Measurements from ENCODE around the gene ARID3A.

Gene ARID3A

DNA sequence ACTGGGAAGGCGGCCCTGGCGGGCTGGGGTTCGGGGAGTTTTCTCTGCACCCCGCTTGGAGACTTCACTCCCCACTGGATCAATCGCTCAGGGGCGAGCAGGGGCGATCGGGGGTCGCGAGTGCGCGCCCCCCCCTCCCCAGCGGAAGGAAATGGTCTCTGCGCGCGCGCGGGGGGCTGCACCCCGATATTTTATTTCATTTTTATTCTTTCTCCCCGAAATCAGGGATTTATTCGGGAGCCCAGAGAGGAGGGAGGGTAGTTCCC lies 421 bp downstream of the ARID3A start:
- TF ChIP-seq, protein P1, sequence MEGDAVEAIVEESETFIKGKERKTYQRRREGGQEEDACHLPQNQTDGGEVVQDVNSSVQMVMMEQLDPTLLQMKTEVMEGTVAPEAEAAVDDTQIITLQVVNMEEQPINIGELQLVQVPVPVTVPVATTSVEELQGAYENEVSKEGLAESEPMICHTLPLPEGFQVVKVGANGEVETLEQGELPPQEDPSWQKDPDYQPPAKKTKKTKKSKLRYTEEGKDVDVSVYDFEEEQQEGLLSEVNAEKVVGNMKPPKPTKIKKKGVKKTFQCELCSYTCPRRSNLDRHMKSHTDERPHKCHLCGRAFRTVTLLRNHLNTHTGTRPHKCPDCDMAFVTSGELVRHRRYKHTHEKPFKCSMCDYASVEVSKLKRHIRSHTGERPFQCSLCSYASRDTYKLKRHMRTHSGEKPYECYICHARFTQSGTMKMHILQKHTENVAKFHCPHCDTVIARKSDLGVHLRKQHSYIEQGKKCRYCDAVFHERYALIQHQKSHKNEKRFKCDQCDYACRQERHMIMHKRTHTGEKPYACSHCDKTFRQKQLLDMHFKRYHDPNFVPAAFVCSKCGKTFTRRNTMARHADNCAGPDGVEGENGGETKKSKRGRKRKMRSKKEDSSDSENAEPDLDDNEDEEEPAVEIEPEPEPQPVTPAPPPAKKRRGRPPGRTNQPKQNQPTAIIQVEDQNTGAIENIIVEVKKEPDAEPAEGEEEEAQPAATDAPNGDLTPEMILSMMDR (IDR thresholded peaks at IDR 0.05; ENCODE audit: insufficient read depth, low read length, poor library complexity, severe bottlenecking), result no peak
- TF ChIP-seq EZH2phosphoT487 (conservative IDR thresholded peaks at IDR 0.05; ENCODE audit: low read length), result no peak
- Histone ChIP-seq H3K4me3 (ENCODE audit: insufficient read depth, low read length, poor library complexity, severe bottlenecking) (peak overlapping the region; percentile 61), H3K9ac (ENCODE audit: low read length) (peak overlapping the region; percentile 27; the same call in 1 of the 2 replicates), H3F3A (ENCODE audit: insufficient read depth) (no peaks in the 10 kb centered on the region), H2AFZ (ENCODE audit: low read depth, low read length, severe bottlenecking) (no peak overlapping the region), H3K27ac (ENCODE audit: low read depth, low read length) (no peak overlapping the region), H3K9me3 (ENCODE audit: insufficient read depth, low read length) (no peaks in the 10 kb centered on the region), H3K79me2 (ENCODE audit: insufficient read depth, low read length) (no peaks in the 10 kb centered on the region), H3K9me2 (replicated peaks; ENCODE audit: insufficient read depth, low read length) (no peaks in the 10 kb centered on the region), H3K27me3 (ENCODE audit: low read length) (no peaks in the 10 kb centered on the region), H3K36me3 (ENCODE audit: low read length) (no peaks in the 10 kb centered on the region), H3K4me2 (ENCODE audit: low read depth, low read length, poor library complexity, severe bottlenecking) (peak overlapping the region; percentile 94), H4K20me1 (ENCODE audit: low read depth, low read length) (no peaks in the 10 kb centered on the region)

DNA sequence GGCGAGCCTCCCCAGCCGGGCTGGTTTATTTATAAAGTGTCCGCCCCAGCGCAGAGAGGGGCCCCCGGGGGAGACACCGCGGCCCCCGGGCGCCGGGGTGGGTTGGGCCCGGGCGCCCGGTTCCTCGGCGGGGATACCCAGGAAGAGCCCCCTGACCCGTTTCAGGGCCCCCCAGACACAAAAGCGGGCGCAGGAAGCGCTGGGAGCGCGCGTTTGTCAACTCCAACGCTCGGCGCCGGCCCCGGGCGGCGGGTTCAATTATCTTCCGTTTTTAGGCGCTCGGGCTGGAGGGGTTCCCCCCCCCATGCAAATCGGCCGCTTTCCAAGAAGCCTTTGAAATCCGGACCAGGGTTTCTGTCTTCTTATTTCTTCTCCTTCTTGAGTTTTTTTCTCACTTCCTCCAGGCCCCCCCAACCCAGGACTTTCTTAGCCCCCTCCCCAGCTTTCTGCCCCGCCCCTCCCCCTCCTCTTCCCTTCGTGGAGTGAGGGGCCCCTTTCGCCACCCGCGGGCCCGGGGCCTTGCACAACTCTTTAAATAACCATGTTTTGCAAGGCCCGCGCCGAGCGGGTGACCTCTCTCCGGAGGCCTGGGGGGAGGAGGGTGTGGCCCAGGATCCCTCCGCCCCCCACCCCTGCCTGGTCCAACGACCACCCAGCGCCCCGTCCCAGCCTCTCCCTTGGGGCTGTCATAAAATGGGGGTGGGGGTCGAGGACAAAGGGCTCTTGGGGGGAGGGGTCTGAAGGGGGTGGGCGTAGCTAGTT lies 935 bp downstream of the ARID3A start:
- no peaks in the 10 kb centered on the region for H3K79me2 ChIP-seq (ENCODE audit: insufficient read depth, low read length)
- H3F3A ChIP-seq (ENCODE audit: insufficient read depth), result no peaks in the 10 kb centered on the region
- peak overlapping the region; percentile 27; the same call in 1 of the 2 replicates for H3K9ac ChIP-seq (ENCODE audit: low read length)
- no peaks in the 10 kb centered on the region for H3K36me3 ChIP-seq (ENCODE audit: low read length)
- H3K27ac ChIP-seq (ENCODE audit: low read depth, low read length), result no peak overlapping the region
- peak overlapping the region; percentile 61 for H3K4me3 ChIP-seq (ENCODE audit: insufficient read depth, low read length, poor library complexity, severe bottlenecking)
- peak overlapping the region; percentile 94 for H3K4me2 ChIP-seq (ENCODE audit: low read depth, low read length, poor library complexity, severe bottlenecking)
- no peaks in the 10 kb centered on the region for H4K20me1 ChIP-seq (ENCODE audit: low read depth, low read length)
- H3K9me2 ChIP-seq (replicated peaks; ENCODE audit: insufficient read depth, low read length), result no peaks in the 10 kb centered on the region
- H3K27me3 ChIP-seq (ENCODE audit: low read length), result no peaks in the 10 kb centered on the region
- H3K9me3 ChIP-seq (ENCODE audit: insufficient read depth, low read length), result no peaks in the 10 kb centered on the region
- no peak for TF ChIP-seq EZH2phosphoT487 (conservative IDR thresholded peaks at IDR 0.05; ENCODE audit: low read length)
- TF ChIP-seq, protein P1 (IDR thresholded peaks at IDR 0.05; ENCODE audit: insufficient read depth, low read length, poor library complexity, severe bottlenecking), result no peak
- no peak overlapping the region for H2AFZ ChIP-seq (ENCODE audit: low read depth, low read length, severe bottlenecking)

DNA sequence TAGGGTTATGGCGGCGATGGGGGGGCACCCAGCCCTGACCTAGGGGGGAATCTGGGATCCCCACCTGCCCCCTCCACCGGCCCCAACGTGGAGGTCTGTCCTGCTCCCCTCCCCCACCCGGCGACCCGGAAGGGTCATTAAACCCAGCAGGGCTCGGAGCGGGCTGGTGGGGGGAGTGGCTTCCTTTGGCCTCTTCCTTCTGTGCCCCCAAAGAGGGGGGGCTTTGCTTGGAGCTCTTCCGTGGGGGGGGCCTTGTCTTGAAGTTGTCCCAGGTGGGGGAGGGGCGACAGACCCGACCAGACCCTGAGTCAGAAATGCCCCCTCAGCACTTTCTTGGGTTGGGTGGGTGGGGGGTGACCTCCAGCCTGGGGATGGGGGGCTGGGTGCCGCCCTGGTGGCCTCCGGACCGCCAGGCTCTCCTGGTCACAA lies 1.5 kb downstream of the ARID3A start:
- Histone ChIP-seq H3K9me2 (replicated peaks; ENCODE audit: insufficient read depth, low read length) (no peaks in the 10 kb centered on the region), H3F3A (ENCODE audit: insufficient read depth) (no peaks in the 10 kb centered on the region), H3K9me3 (ENCODE audit: insufficient read depth, low read length) (no peaks in the 10 kb centered on the region), H3K79me2 (ENCODE audit: insufficient read depth, low read length) (no peaks in the 10 kb centered on the region), H3K36me3 (ENCODE audit: low read length) (no peaks in the 10 kb centered on the region), H2AFZ (ENCODE audit: low read depth, low read length, severe bottlenecking) (no peak overlapping the region), H3K4me3 (ENCODE audit: insufficient read depth, low read length, poor library complexity, severe bottlenecking) (no peak overlapping the region), H3K27ac (ENCODE audit: low read depth, low read length) (no peak overlapping the region), H3K27me3 (ENCODE audit: low read length) (no peaks in the 10 kb centered on the region), H3K4me2 (ENCODE audit: low read depth, low read length, poor library complexity, severe bottlenecking) (no peak overlapping the region), H4K20me1 (ENCODE audit: low read depth, low read length) (no peaks in the 10 kb centered on the region), H3K9ac (ENCODE audit: low read length) (no peak overlapping the region)
- TF ChIP-seq EZH2phosphoT487 (conservative IDR thresholded peaks at IDR 0.05; ENCODE audit: low read length), result no peak
- TF ChIP-seq, protein P1 (IDR thresholded peaks at IDR 0.05; ENCODE audit: insufficient read depth, low read length, poor library complexity, severe bottlenecking), result no peak
